HUDEP-2 (cell line): ENCODE measurements around the gene SERPINC1.
"Not testable (repeated sequence)": the region's sequence is repeated elsewhere in the genome, so short reads cannot be mapped to it uniquely, and the experiment has no call there.

Source experiments
- DNase-seq, 76 experiments: peaks; one replicate each; lab custom pipeline; 2025; ENCODE audit not compliant: unreplicated experiment in 76 of 76; lab: John Stamatoyannopoulos, UW

Gene SERPINC1

DNA sequence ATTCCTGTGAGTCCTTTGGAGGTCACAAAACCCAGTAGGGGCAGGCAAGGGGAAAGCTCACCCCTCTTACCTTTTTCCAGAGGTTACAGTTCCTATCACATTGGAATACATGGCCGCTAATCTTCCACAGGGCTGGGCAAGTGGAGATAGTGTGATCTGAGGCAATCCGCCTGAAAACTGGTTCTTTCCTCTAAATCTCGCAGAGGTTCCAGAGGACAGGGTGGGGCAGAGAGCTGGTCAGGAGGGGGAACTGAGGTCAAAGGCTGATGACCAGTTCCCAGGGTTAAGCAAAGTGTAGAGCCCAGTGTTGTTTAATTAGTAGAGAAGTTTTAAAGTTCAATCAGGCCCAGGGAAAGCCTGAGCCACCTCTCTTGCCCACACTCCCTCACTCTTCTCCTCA is at the start of gene SERPINC1:
Gene SERPINC1, minus strand, starts transcription at position 179 of the 400 bp plus-strand sequence. Its CDS starts 68 bp downstream, at position 111.
- no peak for DNase-seq

DNA sequence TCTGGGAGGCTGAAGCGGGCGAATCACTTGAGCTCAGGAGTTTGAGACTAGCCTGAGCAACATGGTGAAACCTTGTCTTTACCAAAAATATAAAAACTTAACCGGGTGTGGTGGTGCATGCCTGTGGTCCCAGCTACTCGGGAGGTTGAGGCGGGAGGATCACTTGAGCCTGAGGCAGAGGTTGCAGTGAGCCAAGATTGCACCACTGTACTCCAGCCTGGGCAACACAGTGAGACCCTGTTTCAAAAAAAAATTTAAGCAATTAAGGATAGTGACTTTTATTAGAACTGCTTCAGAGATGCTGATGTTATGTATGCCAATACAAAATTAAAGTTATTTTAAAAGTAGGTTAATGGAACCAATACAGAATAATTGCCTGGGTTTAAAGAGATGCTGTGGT is 48.8 kb upstream of the SERPINC1 start:
- not testable (repeated sequence) for DNase-seq

DNA sequence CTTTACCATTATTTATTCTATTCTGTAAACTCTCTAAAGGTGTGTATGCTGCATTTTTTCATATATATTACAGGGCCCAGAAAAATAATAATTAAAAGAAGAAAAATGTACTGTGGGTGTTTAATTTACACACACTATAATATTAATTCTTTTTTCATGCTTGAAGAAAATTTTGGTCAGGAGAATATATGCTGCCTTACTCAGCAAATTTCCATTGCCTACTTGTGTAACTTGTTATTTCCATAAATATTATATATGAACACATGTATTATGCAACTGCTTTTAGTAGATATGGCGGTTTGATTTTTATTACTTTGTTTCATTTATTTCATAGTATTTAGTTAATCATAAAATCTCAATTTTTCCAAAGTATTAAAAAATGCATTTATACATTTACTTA is 46.4 kb upstream of the SERPINC1 start:
- DNase-seq: no peak

DNA sequence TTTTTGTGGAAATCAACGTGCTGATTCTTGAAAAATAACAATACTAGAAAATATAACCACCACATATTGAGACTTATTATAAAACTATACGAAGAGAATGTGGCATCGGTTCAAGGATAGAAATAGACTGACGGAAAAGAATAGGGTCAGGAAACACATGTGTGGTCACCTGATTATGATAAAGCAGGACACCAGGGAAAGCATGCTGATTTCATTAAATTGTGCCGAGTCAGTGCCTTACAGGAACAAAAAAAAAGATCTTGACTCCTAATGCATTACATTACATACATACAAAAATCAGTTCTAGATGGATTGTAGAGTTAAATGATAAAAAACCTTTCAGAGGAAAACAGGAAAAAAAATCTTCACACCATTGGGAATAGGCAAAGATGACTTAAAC is 43.5 kb upstream of the SERPINC1 start:
- DNase-seq: no peak

DNA sequence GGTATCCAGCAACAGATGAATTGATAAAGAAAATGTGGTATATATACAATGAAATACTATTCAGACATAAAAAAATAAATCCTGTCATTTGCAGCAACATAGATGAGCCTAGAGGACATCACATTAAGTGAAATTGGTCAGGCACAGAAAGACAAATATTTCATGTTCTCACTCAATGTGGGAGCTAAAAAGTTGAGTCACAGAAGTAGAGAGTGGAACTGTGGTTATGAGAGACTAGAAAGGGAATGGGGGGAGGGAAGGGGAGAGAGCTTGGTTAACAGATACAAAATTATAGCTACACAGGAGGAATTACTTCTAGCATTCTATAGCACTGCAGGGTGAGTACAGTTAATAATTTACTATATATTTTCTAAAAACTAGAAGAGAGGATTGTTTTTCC is 37.1 kb upstream of the SERPINC1 start:
- no peak for DNase-seq

DNA sequence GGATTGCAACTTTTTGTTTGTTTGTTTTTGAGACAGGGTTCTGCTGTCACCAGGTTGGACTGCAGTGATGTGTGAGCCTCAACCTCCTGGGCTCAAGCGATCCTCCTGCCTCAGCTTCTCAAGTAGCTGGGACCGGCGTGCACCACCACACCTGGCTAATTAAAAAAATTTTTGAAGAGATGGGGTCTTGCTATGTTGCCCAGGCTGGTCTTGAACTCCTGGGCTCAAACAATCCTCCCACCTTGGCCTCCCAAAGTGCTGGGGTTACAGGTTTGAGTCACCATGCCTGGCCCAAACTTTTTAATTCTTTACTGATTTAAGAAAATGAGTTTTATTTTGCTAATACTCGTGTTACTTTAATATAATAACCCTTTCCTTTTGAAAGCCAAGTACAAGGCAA is 31.5 kb upstream of the SERPINC1 start:
- DNase-seq: no peak

DNA sequence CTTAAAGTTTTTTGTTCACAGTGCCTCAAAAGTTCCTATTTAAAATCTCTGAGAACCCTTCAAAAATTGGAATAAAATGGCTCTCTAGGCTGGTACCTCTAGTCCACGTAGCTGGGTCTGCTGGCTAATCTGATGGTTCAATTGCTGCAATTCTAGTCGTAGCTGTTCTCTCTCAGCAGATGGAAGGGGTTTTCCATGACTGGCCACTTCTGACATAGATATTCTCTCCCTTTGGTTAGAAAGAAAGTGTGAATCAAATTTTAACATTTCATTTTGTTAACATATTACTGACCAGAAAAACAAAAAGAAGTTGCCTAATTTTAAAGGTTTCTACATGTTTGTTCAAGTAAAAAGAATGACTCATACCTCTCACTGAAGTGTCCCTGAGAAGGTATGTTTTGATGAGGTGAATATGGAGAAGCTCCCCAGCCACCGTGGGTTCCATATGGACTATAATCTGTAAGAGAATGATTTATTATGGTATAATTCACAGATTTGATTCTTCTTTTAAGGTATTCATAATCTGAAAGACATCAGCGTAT is 29.3 kb upstream of the SERPINC1 start:
- DNase-seq: no peak

DNA sequence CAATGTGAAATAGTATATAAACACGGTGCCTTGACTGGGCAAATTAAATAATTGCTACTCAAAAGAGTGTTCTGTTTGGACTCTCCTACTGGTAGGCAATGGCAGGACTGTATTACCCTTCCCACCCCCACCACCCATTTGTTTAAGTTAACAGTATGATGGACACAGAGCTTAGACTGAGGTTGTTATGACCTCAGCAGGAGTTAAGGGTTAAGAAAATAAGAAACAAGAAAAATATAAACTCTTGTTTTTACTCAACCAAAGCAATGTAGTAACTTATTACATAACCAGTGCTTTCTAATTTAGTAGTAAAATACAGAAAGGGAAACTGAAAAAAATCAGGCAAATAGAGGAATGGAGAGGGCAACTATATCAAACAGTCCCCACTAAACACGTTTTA is 19.9 kb upstream of the SERPINC1 start:
- no peak for DNase-seq

DNA sequence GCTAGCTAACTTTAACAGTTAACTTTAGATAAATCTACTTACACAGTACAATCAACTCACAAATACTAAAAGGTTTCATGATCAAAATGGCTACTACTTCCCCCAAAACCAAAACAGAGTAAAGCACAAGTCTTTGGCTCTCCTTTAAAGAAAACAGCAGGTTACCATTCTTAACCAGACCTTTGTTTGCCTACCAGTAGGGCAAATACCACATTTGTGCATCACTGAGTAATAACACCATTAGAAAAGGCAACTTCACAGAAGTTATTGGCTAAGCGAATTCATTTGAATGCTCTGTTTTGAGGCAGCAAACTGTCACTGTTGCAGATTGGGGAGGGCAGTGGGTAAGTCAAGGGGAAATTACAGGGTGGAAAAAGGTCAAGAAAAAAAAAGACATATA is 17.3 kb upstream of the SERPINC1 start:
- no peak for DNase-seq

DNA sequence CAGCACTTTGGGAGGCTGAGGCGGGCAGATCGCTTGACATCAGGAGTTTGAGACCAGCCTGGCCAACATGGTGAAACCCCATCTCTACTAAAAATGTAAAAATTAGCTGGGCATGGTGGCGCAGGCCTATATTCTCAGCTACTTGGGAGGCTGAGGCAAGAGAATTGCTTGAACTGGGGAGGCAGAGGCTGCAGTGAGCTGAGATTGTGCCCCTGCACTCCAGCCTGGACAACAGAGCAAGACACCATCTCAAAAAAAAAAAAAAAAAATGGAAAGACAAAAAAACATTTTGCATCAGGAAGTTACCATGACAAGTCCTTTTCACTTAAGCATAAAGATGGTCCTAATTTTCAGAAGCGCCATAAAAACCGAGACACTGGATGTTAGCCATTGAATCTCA is 13.4 kb upstream of the SERPINC1 start:
- not testable (repeated sequence) for DNase-seq

DNA sequence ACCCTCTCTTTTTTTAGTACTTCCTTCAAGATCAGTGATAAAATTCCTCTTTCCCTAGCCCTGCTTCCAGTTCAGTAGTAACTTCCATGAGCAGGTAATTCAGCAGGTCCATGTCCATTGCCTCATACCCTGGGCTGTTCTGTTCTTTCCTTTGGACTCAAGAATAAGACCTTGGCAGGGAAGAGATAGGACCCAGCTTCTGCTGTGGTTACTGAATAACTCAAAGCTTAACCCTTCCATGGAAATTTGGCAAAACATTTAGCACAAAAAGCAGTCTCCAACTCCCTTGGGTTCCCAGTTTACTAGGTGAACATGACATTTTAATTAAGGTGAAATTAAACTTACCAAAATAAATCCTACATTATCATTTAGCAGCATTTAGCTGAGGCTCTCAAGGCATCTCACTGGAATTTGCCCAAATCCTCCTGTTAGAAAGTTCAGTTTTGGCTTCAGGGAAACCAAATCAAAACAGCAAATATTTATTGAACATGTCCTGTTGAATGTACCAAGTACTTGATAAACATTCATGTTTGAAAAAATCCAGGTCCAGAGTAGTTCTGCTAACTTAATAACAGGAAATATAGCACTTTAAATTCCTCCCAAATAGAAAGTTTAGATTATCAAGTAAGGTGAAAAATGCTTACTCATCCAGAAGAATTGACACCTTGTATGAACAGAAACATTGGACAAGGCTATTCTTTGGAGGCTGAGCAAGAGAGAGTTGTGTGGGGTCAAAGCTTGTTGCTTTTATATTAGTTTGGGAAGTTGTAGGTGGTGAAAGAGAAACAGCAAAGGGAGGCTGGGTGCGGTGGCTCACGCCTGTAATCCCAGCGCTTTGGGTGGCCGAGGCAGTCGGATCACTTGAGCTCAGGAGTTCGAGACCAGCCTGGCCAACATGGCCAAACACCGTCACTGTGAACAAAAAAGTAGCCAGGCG is 8.4 kb upstream of the SERPINC1 start:
- no peak for DNase-seq

DNA sequence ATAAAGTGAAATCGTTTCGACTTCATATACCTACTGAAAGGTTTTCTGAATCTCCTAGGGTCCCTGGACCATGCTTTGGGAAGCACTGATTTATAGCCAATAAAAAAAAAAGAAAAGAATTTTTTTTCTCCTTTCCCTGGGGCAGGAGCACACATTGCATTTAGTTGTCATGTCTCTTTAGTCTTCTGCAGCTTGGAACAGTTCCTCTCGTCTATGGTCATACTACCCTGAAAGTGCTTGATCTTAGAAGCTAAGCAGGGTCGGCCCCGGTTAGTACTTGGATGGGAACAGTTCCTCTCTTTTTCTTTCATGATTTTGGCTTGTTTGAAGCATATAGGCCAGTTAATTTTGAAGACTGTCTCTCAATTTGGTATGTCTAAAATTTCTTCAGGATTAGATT is 3.7 kb upstream of the SERPINC1 start:
- peak in 3 of 76 experiments; percentile 3 to 10 (median 8) for DNase-seq

DNA sequence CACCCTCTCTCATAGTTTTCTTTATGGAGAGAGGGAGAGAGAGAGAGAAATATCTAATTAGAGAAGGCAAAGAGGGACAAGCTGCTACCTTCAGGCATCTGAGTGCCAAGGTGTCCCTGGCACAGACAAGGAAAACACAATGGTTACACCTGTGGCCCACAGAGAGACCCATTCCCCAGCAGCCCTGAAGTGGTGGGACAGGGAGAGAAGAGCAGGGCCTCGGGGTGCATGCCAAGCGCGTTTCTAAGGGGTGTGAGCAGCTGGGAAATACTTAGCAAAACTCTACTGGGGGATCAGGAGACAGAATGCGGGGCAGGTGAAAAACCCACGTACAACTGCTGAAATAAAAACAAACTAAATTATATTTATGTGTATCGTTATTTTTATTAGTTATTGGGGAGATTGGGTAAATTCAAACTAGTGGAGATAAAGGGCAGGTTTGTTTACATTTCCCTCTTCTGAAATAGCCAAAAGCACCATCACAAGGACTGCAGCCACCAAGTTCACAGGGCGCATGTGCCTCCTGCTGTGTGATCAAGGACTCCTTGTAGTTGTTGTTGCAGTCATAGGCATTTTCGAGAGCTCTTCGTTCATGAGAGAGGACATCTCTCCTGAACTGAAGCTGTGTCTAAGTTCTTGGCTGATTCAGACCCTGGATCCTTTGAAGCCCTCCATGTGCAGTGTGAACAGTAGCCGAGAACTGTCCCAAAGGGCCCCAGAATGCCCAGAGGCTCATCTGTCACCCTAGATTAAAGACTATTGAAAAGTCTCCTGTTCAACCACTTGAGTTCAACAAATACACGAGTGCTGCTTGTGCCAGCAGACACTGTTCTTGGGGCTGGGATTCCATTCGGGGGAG is 737 bp upstream of the SERPINC1 start:
- no peak for DNase-seq

DNA sequence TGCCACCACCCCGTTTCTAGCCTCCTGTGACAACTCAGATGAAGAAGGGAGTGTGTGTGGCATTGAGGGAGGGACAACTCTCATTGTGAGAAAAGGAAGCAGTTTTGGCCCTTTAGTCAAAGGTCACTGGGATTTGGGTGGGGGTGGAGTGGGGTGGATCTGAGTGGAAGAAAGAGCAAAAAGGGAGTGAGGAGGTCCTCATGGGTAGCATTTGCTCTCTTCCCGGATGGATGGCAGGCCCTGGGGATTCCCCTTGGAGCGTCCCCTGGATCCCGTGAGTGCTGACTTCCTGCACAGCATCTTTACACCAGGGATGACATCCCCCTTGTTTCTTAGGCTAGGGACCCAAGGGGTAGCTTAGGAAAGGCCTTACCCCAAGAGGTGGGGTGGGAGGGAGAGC is 460 bp downstream of the SERPINC1 start:
- no peak for DNase-seq

DNA sequence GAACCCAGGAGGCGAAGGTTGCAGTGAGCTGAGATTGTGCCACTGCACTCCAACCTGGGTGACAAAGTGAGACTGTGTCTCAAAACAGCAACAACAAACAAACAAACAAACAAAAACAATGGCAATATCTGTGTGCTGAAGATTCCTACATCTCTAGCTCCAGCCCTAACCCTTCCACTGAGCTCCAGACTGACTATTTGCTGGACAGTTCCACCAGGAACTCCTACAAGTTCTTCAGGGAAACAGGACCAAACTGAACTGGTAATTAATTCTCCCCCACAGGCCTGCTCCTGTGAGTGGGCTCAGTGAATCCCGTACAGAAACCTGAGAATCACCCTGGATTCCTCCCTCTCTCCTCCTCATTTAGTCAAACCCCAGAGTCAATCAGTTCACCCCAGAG is 1.5 kb downstream of the SERPINC1 start:
- no peak for DNase-seq

DNA sequence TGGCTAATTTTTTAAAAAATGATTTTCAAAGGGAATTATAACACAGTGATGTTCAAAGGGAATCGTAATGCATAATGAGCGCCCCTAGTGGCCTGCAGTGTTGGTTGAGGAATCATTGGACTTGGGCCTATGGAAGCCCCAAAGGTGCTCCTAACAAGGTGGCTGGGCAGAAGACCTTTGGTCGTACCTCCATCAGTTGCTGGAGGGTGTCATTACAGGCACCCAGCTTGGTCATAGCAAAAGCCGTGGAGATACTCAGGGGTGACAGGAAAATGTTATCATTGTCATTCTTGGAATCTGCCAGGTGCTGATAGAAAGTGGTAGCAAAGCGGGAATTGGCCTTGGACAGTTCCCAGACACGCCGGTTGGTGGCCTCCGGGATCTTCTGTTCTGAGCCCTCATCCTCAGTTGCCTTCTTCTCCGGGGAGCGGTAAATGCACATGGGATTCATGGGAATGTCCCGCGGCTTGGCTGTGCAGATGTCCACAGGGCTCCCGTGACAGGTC is 2.7 kb downstream of the SERPINC1 start:
- peak in 42 of 76 experiments; percentile 1 to 47 (median 20) for DNase-seq

DNA sequence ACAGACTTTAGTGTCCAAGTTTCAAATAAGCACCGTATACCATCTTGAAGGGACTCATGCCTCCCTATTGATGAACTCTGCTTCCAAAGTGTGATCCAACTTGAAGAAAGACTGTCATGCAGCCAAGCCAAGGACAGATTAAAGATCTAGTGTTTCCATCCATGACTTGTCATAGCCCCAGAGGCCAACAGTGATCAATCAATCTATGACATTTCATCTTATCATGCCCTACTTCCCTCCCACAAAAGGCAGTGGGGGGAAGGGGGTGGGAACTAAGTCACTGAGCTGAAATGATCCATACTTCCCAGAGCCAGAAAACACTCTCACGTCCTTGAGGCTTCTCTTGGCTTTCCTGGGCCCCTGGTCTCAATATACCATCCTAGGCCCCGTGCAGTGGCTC is 4.0 kb downstream of the SERPINC1 start:
- DNase-seq: no peak

DNA sequence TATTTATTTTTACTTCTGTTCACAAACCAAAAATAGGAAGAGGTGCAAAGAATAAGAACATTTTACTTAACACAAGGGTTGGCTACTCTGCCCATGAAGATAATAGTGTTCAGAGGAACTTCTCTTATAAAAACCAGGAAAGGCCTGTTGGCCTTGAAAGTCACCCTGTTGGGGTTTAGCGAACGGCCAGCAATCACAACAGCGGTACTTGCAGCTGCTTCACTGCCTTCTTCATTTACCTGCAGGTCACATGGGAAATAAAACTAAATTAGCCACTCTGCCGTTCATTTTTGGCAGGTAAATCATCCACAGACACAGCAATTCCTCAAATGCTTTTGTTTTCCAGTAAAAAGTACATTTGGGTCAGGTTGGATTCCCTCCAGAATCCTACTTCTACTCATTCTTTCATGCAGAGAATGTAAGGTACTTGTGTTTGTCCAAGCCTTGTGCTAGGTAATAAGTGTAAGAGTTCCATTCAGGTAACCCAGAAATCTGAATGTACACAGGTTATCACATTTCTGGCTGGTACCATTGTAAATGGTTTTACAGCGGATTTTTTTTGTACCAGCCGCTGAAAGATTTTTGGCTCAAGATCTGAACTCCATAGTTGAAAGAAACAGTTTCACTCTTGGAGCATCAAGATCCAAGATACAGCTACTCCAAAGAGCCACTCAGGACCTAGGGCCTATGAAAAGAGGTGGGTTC is 13.1 kb downstream of the SERPINC1 start:
- no peak for DNase-seq

DNA sequence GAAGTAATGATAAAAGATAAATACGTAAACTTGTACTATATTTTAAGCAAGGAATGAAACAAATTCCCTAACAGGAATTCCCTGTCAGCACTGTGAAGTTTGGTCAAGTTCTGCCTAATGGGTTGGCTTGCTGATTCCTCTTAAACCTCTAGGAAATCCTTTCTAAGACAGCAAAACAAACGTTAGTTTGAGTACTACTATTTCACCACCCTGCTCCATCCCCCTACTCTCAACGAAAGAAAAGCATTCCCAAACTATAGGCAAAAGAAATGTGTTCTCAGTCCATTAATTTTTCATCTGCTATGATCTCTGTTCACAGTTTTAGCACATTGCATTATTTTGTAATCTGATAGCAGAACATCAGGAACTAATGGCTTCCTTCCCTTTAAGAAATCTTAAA is 16.1 kb downstream of the SERPINC1 start:
- no peak for DNase-seq

DNA sequence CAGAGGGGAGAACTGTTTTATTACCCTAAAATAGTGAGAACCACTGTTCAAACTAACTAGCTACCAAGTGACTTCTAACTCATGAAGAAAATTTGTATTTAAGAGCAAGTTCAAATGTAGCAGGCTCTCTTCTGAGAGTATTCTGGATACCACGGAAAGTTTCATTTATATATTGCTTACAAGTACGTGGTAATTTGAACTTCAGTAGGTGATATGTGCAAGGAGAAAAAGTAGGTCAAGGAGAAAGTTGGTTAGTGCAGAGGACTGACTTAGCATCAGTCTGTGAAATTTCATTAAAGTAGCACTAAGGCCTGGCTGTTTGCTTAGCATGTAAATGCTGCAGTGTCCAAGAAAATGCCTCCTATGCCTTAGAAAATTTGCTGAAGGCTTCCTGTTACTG is 16.7 kb downstream of the SERPINC1 start:
- no peak for DNase-seq

DNA sequence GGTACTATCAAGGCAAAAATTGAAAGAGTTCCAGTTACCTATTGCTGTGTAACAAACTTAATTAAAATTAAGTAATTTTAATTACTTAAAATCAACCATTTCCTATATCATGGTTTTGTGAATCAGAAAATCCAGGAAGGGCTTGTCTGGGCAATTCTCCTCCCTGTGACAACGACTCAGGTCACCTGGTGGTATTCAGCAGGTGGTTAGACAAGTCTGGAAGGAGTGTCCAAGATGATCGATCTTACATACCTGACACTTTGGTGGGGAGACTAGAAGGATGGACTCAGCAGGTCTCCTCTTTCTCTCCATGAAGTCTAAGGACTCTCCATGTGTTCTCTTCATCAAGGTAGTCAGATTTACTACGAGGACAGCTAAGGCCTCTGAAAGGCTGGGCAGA is 22.9 kb downstream of the SERPINC1 start:
- no peak for DNase-seq
